Measurements from ENCODE around the gene CLDN19.

The CLDN19 gene

DNA sequence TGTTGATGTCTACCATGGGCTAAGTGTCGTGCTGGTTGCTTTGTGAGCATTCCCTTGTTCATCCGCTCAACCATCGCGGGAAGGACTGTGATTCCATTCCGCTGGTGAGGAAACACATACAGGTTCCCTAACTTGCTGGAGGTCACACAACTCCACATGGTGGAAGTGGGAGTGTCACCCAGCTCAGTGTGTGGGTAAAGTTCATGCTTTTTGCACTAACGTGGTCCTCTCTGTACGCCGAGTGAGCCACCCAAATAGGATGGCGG, 4.0 kb upstream of the CLDN19 start:
- no peak for DNase-seq (ENCODE audit: low read depth)
- TF ChIP-seq, protein P1, sequence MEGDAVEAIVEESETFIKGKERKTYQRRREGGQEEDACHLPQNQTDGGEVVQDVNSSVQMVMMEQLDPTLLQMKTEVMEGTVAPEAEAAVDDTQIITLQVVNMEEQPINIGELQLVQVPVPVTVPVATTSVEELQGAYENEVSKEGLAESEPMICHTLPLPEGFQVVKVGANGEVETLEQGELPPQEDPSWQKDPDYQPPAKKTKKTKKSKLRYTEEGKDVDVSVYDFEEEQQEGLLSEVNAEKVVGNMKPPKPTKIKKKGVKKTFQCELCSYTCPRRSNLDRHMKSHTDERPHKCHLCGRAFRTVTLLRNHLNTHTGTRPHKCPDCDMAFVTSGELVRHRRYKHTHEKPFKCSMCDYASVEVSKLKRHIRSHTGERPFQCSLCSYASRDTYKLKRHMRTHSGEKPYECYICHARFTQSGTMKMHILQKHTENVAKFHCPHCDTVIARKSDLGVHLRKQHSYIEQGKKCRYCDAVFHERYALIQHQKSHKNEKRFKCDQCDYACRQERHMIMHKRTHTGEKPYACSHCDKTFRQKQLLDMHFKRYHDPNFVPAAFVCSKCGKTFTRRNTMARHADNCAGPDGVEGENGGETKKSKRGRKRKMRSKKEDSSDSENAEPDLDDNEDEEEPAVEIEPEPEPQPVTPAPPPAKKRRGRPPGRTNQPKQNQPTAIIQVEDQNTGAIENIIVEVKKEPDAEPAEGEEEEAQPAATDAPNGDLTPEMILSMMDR (IDR thresholded peaks at IDR 0.05; ENCODE audit: low read depth, low read length): no peak
- no peak overlapping the region for H3K4me3 ChIP-seq (ENCODE audit: low read depth, low read length)

DNA sequence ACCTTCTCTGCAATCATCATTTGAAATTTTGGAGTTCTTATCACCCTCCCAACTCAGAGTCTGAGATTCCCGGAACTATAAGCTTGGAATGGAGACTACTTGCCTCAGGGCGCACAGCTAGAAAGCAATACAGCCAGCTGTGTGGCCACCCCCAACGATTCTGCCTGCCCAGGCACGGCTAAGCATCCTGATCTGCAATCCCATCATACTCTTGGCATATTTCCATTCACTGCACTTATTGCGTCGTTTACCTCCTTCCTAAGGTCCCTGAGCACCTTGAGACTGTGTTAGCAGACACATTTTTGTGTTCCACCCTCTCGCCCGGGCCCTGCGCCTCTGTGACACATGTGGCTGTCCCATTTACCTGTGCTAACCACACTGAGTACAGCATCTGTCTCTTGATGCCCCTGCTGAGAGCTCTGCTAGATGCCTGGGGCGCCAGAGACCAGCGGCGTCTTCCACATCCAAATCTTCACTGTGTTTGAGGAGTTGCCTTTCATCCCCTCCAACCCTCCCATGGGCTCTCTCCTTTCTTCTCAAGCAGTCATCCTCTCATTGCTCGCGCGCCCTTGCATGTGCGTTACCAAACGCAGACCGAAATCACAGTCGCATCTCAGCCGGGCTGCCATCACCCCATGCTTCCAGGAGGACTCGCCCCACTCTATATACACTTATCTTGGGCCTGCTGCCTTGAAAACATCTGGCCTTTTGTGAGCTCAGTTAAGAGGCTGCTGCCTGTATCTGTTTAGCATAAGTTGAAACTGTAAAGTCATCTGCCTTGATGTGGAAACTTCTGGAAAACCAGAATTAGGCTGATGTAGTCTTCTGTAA, 3.5 kb upstream of the CLDN19 start:
- TF ChIP-seq MYC (IDR thresholded peaks at IDR 0.05; ENCODE audit: low read depth, low read length): no peak
- TF ChIP-seq POLR2A (IDR thresholded peaks at IDR 0.05; ENCODE audit: extremely low read depth, insufficient read length): no peak
- TF ChIP-seq, protein P2, sequence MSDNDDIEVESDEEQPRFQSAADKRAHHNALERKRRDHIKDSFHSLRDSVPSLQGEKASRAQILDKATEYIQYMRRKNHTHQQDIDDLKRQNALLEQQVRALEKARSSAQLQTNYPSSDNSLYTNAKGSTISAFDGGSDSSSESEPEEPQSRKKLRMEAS (IDR thresholded peaks at IDR 0.05; ENCODE audit: low read depth, low read length): no peak
- TF ChIP-seq, protein P1 (IDR thresholded peaks at IDR 0.05; ENCODE audit: low read depth, low read length): no peak
- H3K4me3 ChIP-seq (ENCODE audit: low read depth, low read length): no peak overlapping the region
- DNase-seq (ENCODE audit: low read depth): no peak

DNA sequence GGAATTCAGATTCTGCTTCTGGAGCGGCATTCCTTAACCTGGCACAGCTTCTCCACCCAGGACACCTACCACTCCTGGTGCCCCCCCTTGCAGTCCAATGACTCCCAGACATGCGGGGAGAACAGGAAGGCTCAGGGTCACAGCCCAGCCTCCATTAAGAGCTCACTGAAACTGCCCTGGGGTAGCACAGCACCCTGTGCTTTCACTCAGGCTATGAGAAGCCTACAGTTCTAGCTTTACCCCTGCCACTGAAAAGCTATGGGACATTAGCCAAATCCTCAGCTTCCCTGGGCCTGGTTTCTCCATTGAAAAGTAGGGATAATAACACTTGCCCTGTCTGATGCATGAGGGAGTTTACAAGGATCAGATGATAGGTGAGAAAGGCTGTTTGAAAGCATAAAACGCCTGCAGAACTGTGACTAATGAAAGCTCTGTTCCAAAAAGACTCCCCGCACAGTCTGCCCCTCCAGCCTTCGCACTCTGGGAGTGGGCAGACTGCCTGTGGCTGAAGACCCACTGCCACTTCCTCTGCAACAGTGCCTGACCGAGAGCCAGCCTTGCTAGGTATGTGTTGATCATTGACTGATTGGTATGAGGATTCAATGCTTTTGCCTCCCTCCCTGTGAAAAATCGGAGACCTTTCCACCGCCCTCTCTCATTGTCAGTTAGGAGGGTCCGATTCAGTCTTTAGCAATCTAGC, 2.7 kb upstream of the CLDN19 start:
- TF ChIP-seq, protein P2 (IDR thresholded peaks at IDR 0.05; ENCODE audit: low read depth, low read length): no peak
- TF ChIP-seq POLR2A (IDR thresholded peaks at IDR 0.05; ENCODE audit: extremely low read depth, insufficient read length) (no peak), MYC (IDR thresholded peaks at IDR 0.05; ENCODE audit: low read depth, low read length) (no peak)
- TF ChIP-seq, protein P1 (IDR thresholded peaks at IDR 0.05; ENCODE audit: low read depth, low read length): no peak

DNA sequence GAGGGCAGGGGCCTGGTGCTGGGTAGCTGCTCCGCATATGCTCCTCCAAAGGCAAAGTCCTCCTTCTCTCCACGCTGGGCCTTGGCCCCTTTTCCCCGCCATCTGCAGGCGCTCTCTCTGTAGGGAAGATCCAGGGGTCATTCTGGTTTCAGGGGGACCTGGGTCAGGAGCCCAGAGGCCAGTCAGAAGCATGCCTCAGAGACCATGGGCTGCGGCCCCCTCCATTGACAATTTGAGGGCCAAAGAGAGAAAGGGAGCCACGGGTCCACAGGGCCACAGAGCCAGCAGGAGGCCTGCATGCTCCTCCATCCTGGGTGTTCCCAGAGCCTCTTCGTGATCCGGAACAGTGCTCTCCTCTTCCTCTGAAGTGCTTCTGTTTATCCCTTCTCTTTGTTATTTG, 2.1 kb upstream of the CLDN19 start:
- no peak for TF ChIP-seq POLR2A (IDR thresholded peaks at IDR 0.05; ENCODE audit: extremely low read depth, insufficient read length)
- no peak for TF ChIP-seq MYC (IDR thresholded peaks at IDR 0.05; ENCODE audit: low read depth, low read length)
- TF ChIP-seq, protein P2 (IDR thresholded peaks at IDR 0.05; ENCODE audit: low read depth, low read length): no peak
- TF ChIP-seq, protein P1 (IDR thresholded peaks at IDR 0.05; ENCODE audit: low read depth, low read length): no peak
- DNase-seq (ENCODE audit: low read depth): no peak
- H3K4me3 ChIP-seq (ENCODE audit: low read depth, low read length): no peak overlapping the region

More for the DNA sequence above, 2.7 kb upstream of the CLDN19 start:
- no peak overlapping the region for H3K4me3 ChIP-seq (ENCODE audit: low read depth, low read length)
- no peak for DNase-seq (ENCODE audit: low read depth)

DNA sequence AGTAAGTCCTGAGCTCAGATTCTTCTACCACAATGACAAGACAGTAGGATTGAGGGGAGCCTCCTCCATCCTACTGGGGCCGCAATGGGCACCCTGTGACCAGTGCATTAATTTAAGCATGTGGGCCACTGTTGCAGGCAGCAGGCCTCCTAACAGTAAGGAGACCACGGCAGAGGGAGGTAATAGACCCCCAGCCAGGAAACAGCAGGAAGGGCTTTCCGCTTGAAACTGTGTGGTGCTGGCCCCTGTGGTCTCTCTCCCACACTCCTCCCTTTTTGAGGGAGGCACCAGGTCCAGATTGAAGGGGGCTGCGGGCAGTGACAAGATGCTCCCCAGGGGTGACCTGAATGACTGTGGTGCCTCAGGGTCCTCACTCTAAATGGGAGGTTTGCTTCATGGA, 1.7 kb upstream of the CLDN19 start:
- no peak for TF ChIP-seq POLR2A (IDR thresholded peaks at IDR 0.05; ENCODE audit: extremely low read depth, insufficient read length)
- TF ChIP-seq, protein P1 (IDR thresholded peaks at IDR 0.05; ENCODE audit: low read depth, low read length): no peak
- no peak for TF ChIP-seq MYC (IDR thresholded peaks at IDR 0.05; ENCODE audit: low read depth, low read length)
- TF ChIP-seq, protein P2 (IDR thresholded peaks at IDR 0.05; ENCODE audit: low read depth, low read length): no peak
- DNase-seq (ENCODE audit: low read depth): no peak
- H3K4me3 ChIP-seq (ENCODE audit: low read depth, low read length): no peak overlapping the region

Measured in NB4 (cell line).